Gastrocnemius medialis (tissue), 4 donors: ENCODE results near the gene TTLL5.

Experiments used
- CTCF ChIP-seq, 5 experiments: fragments of 450-650 bp in 3 of 5; fragments of 200-600 bp in 2 of 5; sonication (generic) in 2 of 5; IDR thresholded peaks in 4 of 5; conservative IDR thresholded peaks in 1 of 5; 1 replicate in 4 of 5; 2 replicates in 1 of 5; pipeline ENCODE4 v1.5.1; 2016 to 2019; ENCODE audit warnings: antibody characterized with exemption in 5 of 5, mild to moderate bottlenecking in 3 of 5, moderate library complexity in 3 of 5
- POLR2A ChIP-seq, 2 donors: fragments of 450-650 bp; IDR thresholded peaks; one replicate each; pipeline ENCODE4 v1.6.1; 2017; ENCODE audit warnings: antibody characterized with exemption in 2 of 2, mild to moderate bottlenecking in 2 of 2, moderate library complexity in 2 of 2

- no peak for TF ChIP-seq POLR2A (IDR thresholded peaks at IDR 0.05)
- TF ChIP-seq CTCF (IDR thresholded peaks at IDR 0.05 in 4 of 5, conservative IDR thresholded peaks at IDR 0.05 in 1 of 5): no peak
Measured at GRCh38 chr14:75802486-75802885, 141.4 kb downstream of the TTLL5 start.
